GM23338 (cell line): ENCODE measurements around the gene CDCP1.

Experiments
- CREB1 ChIP-seq: fragments of 250-450 bp; sonication (Bioruptor Pico); IDR thresholded peaks from 2 replicates; pipeline ENCODE4 v1.5.0; 2020; ENCODE audit warnings: low read depth, mild to moderate bottlenecking, moderate library complexity
- EZH2 ChIP-seq: fragments of 200-600 bp; sonication (generic); IDR thresholded peaks from one replicate; pipeline ENCODE4 v1.8.0; 2017; ENCODE audit warnings: antibody characterized with exemption, mild to moderate bottlenecking, low read depth; ENCODE audit not compliant: unreplicated experiment
- EZH2phosphoT487 ChIP-seq: fragments of 200-600 bp; sonication (generic); IDR thresholded peaks from one replicate; pipeline ENCODE4 v1.8.1; 2018; ENCODE audit warnings: antibody characterized with exemption; ENCODE audit not compliant: unreplicated experiment
- JUNB ChIP-seq: IDR thresholded peaks from one replicate; pipeline ENCODE4 v1.6.1; 2016; ENCODE audit warnings: antibody characterized with exemption; ENCODE audit not compliant: unreplicated experiment
- NANOG ChIP-seq: IDR thresholded peaks from 2 replicates; pipeline ENCODE4 v1.6.1; 2016; ENCODE audit warnings: antibody characterized with exemption, borderline replicate concordance
- POLR2AphosphoS5 ChIP-seq: IDR thresholded peaks from 2 replicates; pipeline ENCODE4 v1.6.1; 2016; ENCODE audit warnings: antibody characterized with exemption, low read depth
- STAT1 ChIP-seq: IDR thresholded peaks from one replicate; pipeline ENCODE4 v1.6.1; 2016; ENCODE audit warnings: antibody characterized with exemption; ENCODE audit not compliant: unreplicated experiment
- ZNF114 ChIP-seq: fragments of 250-450 bp; sonication (Bioruptor Pico); IDR thresholded peaks from 2 replicates; pipeline ENCODE4 v1.5.0; 2020; ENCODE audit warnings: mild to moderate bottlenecking, moderate library complexity
- ZNF331 ChIP-seq: fragments of 250-450 bp; sonication (Bioruptor Pico); IDR thresholded peaks from 2 replicates; pipeline ENCODE4 v1.5.0; 2020; ENCODE audit warnings: low read depth, mild to moderate bottlenecking, moderate library complexity
- TF ChIP-seq, protein P1 (sequence below): IDR thresholded peaks from one replicate; pipeline ENCODE4 v1.6.1; 2018; ENCODE audit warnings: antibody characterized with exemption; ENCODE audit not compliant: unreplicated experiment
- TF ChIP-seq, protein P2 (sequence below): IDR thresholded peaks from 2 replicates; pipeline ENCODE4 v1.6.1; 2016; ENCODE audit warnings: antibody characterized with exemption
- TF ChIP-seq, protein P3 (sequence below), 2 experiments: fragments of 200-600 bp in 1 of 2; sonication (generic) in 1 of 2; conservative IDR thresholded peaks; 2 replicates each; pipeline versions ENCODE4 v1.5.1 to v1.6.1; 2016 to 2017; ENCODE audit warnings: antibody characterized with exemption in 2 of 2, low read depth in 2 of 2, mild to moderate bottlenecking in 2 of 2, moderate library complexity in 1 of 2
- TF ChIP-seq, protein P4 (sequence below): fragments of 250-450 bp; sonication (Bioruptor Pico); IDR thresholded peaks from 2 replicates; pipeline ENCODE4 v1.5.0; 2020; ENCODE audit warnings: mild to moderate bottlenecking, moderate library complexity

DNA sequence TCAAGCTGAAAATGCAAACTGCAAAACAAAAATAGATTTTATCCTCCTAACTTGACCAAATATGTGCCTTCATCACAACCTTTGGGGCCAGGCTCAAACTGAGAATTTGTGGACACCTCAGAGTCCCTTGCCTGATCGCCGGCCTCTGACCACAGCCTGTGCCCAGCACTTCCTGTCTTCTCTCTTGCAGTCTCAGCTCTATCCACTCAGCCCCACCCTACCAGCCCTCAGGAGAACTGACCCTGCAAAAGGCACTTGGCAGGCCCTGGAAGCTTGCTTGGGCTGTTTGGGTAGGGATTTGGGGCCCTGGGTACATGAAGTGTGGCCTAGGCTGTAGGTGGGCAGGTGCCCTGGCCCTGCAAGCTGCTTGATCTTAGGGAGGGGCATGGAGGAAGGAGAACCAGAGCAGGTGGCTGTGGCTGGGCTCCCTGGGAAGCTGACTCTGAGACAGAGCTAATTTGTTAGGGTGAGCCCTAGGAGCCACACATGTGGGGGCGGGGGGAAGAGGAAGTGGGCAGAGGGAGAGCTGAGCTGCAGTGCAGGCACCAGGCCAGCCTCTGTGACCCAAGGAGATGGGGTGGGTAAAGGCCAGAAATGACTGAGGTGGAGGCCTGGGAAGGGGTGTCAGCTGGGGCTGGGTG lies 111.4 kb downstream of the CDCP1 start:
- TF ChIP-seq POLR2AphosphoS5: no peak
- TF ChIP-seq, protein P1, sequence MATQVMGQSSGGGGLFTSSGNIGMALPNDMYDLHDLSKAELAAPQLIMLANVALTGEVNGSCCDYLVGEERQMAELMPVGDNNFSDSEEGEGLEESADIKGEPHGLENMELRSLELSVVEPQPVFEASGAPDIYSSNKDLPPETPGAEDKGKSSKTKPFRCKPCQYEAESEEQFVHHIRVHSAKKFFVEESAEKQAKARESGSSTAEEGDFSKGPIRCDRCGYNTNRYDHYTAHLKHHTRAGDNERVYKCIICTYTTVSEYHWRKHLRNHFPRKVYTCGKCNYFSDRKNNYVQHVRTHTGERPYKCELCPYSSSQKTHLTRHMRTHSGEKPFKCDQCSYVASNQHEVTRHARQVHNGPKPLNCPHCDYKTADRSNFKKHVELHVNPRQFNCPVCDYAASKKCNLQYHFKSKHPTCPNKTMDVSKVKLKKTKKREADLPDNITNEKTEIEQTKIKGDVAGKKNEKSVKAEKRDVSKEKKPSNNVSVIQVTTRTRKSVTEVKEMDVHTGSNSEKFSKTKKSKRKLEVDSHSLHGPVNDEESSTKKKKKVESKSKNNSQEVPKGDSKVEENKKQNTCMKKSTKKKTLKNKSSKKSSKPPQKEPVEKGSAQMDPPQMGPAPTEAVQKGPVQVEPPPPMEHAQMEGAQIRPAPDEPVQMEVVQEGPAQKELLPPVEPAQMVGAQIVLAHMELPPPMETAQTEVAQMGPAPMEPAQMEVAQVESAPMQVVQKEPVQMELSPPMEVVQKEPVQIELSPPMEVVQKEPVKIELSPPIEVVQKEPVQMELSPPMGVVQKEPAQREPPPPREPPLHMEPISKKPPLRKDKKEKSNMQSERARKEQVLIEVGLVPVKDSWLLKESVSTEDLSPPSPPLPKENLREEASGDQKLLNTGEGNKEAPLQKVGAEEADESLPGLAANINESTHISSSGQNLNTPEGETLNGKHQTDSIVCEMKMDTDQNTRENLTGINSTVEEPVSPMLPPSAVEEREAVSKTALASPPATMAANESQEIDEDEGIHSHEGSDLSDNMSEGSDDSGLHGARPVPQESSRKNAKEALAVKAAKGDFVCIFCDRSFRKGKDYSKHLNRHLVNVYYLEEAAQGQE: no peak
- TF ChIP-seq, protein P2, sequence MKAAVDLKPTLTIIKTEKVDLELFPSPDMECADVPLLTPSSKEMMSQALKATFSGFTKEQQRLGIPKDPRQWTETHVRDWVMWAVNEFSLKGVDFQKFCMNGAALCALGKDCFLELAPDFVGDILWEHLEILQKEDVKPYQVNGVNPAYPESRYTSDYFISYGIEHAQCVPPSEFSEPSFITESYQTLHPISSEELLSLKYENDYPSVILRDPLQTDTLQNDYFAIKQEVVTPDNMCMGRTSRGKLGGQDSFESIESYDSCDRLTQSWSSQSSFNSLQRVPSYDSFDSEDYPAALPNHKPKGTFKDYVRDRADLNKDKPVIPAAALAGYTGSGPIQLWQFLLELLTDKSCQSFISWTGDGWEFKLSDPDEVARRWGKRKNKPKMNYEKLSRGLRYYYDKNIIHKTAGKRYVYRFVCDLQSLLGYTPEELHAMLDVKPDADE: no peak
- TF ChIP-seq, protein P3, sequence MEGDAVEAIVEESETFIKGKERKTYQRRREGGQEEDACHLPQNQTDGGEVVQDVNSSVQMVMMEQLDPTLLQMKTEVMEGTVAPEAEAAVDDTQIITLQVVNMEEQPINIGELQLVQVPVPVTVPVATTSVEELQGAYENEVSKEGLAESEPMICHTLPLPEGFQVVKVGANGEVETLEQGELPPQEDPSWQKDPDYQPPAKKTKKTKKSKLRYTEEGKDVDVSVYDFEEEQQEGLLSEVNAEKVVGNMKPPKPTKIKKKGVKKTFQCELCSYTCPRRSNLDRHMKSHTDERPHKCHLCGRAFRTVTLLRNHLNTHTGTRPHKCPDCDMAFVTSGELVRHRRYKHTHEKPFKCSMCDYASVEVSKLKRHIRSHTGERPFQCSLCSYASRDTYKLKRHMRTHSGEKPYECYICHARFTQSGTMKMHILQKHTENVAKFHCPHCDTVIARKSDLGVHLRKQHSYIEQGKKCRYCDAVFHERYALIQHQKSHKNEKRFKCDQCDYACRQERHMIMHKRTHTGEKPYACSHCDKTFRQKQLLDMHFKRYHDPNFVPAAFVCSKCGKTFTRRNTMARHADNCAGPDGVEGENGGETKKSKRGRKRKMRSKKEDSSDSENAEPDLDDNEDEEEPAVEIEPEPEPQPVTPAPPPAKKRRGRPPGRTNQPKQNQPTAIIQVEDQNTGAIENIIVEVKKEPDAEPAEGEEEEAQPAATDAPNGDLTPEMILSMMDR (conservative IDR thresholded peaks at IDR 0.05; ENCODE audit: low read depth in 2 of 2): no peak
- no peak for TF ChIP-seq EZH2
- TF ChIP-seq EZH2phosphoT487: no peak
- no peak for TF ChIP-seq CREB1 (CRISPR knock-in tag)
- no peak for TF ChIP-seq NANOG
- no peak for TF ChIP-seq STAT1
- TF ChIP-seq JUNB: no peak
- no peak for TF ChIP-seq ZNF331
- no peak for TF ChIP-seq ZNF114 (CRISPR knock-in tag)
- TF ChIP-seq, protein P4, sequence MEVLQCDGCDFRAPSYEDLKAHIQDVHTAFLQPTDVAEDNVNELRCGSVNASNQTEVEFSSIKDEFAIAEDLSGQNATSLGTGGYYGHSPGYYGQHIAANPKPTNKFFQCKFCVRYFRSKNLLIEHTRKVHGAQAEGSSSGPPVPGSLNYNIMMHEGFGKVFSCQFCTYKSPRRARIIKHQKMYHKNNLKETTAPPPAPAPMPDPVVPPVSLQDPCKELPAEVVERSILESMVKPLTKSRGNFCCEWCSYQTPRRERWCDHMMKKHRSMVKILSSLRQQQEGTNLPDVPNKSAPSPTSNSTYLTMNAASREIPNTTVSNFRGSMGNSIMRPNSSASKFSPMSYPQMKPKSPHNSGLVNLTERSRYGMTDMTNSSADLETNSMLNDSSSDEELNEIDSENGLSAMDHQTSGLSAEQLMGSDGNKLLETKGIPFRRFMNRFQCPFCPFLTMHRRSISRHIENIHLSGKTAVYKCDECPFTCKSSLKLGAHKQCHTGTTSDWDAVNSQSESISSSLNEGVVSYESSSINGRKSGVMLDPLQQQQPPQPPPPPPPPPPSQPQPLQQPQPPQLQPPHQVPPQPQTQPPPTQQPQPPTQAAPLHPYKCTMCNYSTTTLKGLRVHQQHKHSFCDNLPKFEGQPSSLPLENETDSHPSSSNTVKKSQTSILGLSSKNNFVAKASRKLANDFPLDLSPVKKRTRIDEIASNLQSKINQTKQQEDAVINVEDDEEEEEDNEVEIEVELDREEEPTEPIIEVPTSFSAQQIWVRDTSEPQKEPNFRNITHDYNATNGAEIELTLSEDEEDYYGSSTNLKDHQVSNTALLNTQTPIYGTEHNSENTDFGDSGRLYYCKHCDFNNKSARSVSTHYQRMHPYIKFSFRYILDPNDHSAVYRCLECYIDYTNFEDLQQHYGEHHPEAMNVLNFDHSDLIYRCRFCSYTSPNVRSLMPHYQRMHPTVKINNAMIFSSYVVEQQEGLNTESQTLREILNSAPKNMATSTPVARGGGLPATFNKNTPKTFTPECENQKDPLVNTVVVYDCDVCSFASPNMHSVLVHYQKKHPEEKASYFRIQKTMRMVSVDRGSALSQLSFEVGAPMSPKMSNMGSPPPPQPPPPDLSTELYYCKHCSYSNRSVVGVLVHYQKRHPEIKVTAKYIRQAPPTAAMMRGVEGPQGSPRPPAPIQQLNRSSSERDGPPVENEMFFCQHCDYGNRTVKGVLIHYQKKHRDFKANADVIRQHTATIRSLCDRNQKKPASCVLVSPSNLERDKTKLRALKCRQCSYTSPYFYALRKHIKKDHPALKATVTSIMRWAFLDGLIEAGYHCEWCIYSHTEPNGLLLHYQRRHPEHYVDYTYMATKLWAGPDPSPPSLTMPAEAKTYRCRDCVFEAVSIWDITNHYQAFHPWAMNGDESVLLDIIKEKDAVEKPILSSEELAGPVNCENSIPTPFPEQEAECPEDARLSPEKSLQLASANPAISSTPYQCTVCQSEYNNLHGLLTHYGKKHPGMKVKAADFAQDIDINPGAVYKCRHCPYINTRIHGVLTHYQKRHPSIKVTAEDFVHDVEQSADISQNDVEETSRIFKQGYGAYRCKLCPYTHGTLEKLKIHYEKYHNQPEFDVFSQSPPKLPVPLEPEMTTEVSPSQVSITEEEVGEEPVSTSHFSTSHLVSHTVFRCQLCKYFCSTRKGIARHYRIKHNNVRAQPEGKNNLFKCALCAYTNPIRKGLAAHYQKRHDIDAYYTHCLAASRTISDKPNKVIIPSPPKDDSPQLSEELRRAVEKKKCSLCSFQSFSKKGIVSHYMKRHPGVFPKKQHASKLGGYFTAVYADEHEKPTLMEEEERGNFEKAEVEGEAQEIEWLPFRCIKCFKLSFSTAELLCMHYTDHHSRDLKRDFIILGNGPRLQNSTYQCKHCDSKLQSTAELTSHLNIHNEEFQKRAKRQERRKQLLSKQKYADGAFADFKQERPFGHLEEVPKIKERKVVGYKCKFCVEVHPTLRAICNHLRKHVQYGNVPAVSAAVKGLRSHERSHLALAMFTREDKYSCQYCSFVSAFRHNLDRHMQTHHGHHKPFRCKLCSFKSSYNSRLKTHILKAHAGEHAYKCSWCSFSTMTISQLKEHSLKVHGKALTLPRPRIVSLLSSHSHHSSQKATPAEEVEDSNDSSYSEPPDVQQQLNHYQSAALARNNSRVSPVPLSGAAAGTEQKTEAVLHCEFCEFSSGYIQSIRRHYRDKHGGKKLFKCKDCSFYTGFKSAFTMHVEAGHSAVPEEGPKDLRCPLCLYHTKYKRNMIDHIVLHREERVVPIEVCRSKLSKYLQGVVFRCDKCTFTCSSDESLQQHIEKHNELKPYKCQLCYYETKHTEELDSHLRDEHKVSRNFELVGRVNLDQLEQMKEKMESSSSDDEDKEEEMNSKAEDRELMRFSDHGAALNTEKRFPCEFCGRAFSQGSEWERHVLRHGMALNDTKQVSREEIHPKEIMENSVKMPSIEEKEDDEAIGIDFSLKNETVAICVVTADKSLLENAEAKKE: no peak
